ENCODE measurements around the gene C1orf35. TPM values are rescaled to one million over a fixed set of nuclear protein-coding genes. Genes with fewer than 3 reads are reported as not detected.

The C1orf35 gene
- total RNA-seq, 1 experiment from 2014 or later: 31.0 TPM

DNA sequence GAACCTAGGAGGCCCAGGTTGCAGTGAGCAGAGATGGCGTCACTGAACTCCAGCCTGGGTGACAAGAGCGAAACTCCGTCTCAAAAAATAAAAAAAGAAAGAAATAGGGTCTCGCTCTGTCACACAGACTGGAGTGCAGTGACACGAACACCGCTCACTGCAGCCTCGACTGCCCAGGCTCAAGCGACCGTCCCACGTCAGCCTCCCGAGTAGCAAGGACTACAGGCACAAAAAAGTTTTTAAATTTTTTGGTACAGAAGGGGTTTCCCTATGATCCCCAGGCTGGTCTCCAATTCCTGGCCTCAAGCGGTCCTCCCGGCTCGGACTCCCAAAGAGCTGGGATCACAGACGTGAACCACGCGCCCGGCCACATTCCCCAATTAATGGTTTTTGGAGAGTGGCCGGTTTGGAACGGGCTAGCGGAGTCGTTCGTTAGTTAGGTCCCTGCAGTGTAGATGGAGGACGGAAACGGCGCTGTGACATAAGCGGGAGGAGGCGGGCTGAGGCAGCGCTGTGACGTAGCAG lies 36.3 kb upstream of the C1orf35 start:
- Histone ChIP-seq H2BK20ac (ENCODE audit: low read depth, low read length, poor library complexity, severe bottlenecking) (no peak overlapping the region), H2BK120ac (ENCODE audit: low read depth, low read length, poor library complexity, severe bottlenecking) (no peak overlapping the region), H3K27ac (ENCODE audit: insufficient read length, low read depth, low read length) (no peak overlapping the region), H3T11ph (ENCODE audit: low read length) (no peak overlapping the region), H4K5ac (ENCODE audit: insufficient read length, low read depth, low read length) (no peak overlapping the region), H3K4ac (ENCODE audit: low read depth, low read length) (no peak overlapping the region), H3K4me1 (ENCODE audit: insufficient read depth, low read length) (no peaks in the 10 kb centered on the region), H4K8ac (replicated peaks; ENCODE audit: insufficient read length, low read depth, low read length) (no peak overlapping the region), H3K56ac (ENCODE audit: insufficient read length, low read depth, low read length) (no peak overlapping the region), H3K23me2 (ENCODE audit: insufficient read length, low read depth, low read length, poor library complexity, severe bottlenecking) (peaks cover 11% of the 10 kb centered on the region), H2BK15ac (ENCODE audit: low read depth, low read length) (no peak overlapping the region), H3K79me2 (ENCODE audit: insufficient read depth, low read length) (peaks cover 15% of the 10 kb centered on the region; the same call in 1 of the 2 replicates), H3K4me2 (ENCODE audit: insufficient read depth, insufficient read length, low read length) (peak overlapping the region; percentile 73), H3K14ac (ENCODE audit: insufficient read depth, low read length) (no peak overlapping the region), H2BK12ac (ENCODE audit: insufficient read length, low read depth, low read length) (no peak overlapping the region), H3K9ac (ENCODE audit: extremely low read depth, insufficient read length, low read length) (peak overlapping the region; percentile 16), H3K18ac (ENCODE audit: insufficient read length, low read depth, low read length) (peak overlapping the region; percentile 49), H2AK5ac (ENCODE audit: insufficient read length, low read length) (no peak overlapping the region), H4K20me1 (ENCODE audit: control insufficient read depth, insufficient read depth, insufficient read length) (peaks cover 2% of the 10 kb centered on the region), H2AFZ (ENCODE audit: low read length) (peak overlapping the region; percentile 50), H3K79me1 (ENCODE audit: insufficient read depth, low read depth, low read length, poor library complexity, severe bottlenecking) (peaks cover 8% of the 10 kb centered on the region), H4K91ac (ENCODE audit: insufficient read length, low read depth, low read length) (no peak overlapping the region), H3K23ac (ENCODE audit: insufficient read length, low read depth, low read length) (no peak overlapping the region), H2BK5ac (ENCODE audit: insufficient read length, low read length) (no peak overlapping the region), H3K9me3 (ENCODE audit: control insufficient read depth, low read depth, low read length) (no peaks in the 10 kb centered on the region), H3K27me3 (ENCODE audit: insufficient read depth, low read length) (peaks cover 3% of the 10 kb centered on the region; the same call in 1 of the 2 replicates)
- peak overlapping the region; percentile 81 to 91 for H3K4me3 Mint-ChIP-seq
- peak overlapping the region; percentile 90 to 96 (median 93); a peak in 6 of 7 replicates for H3K27ac Mint-ChIP-seq
- H3K36me3 Mint-ChIP-seq (ENCODE audit: insufficient read depth in 1 of 3, low read depth in 3 of 3): no peaks in the 10 kb centered on the region; a peak in 1 of 7 replicates
- no peak for DNase-seq
- H3K9me3 Mint-ChIP-seq: no peaks in the 10 kb centered on the region
- WGBS (ENCODE audit: extremely low coverage, insufficient read length, low lambda C conversion rate): no CpG with 5 or more reads among the region's 30 CpGs
- TF ChIP-seq, protein P1, sequence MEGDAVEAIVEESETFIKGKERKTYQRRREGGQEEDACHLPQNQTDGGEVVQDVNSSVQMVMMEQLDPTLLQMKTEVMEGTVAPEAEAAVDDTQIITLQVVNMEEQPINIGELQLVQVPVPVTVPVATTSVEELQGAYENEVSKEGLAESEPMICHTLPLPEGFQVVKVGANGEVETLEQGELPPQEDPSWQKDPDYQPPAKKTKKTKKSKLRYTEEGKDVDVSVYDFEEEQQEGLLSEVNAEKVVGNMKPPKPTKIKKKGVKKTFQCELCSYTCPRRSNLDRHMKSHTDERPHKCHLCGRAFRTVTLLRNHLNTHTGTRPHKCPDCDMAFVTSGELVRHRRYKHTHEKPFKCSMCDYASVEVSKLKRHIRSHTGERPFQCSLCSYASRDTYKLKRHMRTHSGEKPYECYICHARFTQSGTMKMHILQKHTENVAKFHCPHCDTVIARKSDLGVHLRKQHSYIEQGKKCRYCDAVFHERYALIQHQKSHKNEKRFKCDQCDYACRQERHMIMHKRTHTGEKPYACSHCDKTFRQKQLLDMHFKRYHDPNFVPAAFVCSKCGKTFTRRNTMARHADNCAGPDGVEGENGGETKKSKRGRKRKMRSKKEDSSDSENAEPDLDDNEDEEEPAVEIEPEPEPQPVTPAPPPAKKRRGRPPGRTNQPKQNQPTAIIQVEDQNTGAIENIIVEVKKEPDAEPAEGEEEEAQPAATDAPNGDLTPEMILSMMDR (conservative IDR thresholded peaks at IDR 0.05): no peak
- peaks cover 4 to 15% of the 10 kb centered on the region in 2 experiments for H3K4me1 Mint-ChIP-seq
- peaks cover 46% of the 10 kb centered on the region for H3K27me3 Mint-ChIP-seq (ENCODE audit: low read depth)
